CD4-positive, alpha-beta T cell (primary cell): ENCODE data around the gene PPCDC. TPM values are rescaled to one million over a fixed set of nuclear protein-coding genes. Genes with fewer than 3 reads are reported as not detected.
"Not testable (repeated sequence)": the region's sequence is repeated elsewhere in the genome, so short reads cannot be mapped to it uniquely, and the experiment has no call there.

Source experiments
- ATAC-seq: fragments of 200-7000 bp; cut with Tn5 transposase; one replicate; pipeline ENCODE4 v1.10.0; 2022; ENCODE audit warnings: mild to moderate bottlenecking; ENCODE audit not compliant: poor library complexity
- CTCF ChIA-PET: fragments of 350-600 bp; sonication (Branson Sonifier 250); formaldehyde crosslinking; loops from one replicate; lab custom pipeline; 2021; ENCODE audit warnings: antibody characterized with exemption, inconsistent platforms; lab: Charles Lee
- POLR2A ChIA-PET: fragments of 350-600 bp; sonication (Branson Sonifier 250); formaldehyde crosslinking; loops from one replicate; lab custom pipeline; 2021; ENCODE audit warnings: antibody characterized with exemption, inconsistent platforms; lab: Charles Lee
- DNase-seq, 14 experiments: peaks; one replicate each; pipeline ENCODE4 v3.0.0-alpha.2; 2013 to 2020; ENCODE audit warnings: mixed read lengths in 2 of 14
- H3K27ac ChIP-seq, 2 donors: one replicate each; pipeline versions ENCODE4 v1.5.1 to v1.7.0; 2013; ENCODE audit warnings: low read length in 2 of 2, low read depth in 1 of 2, mild to moderate bottlenecking in 1 of 2
- H3K27me3 ChIP-seq, 2 experiments: 1 replicate in 1 of 2; 2 replicates in 1 of 2; pipeline versions ENCODE4 v1.6.1 to v1.7.0; 2013; ENCODE audit warnings: low read length in 2 of 2, control low read depth in 1 of 2, mild to moderate bottlenecking in 1 of 2, moderate library complexity in 1 of 2; ENCODE audit not compliant: insufficient read depth in 2 of 2, control insufficient read depth in 1 of 2
- H3K36me3 ChIP-seq: one replicate; pipeline ENCODE4 v1.6.1; 2013; ENCODE audit warnings: low read length, control low read depth; ENCODE audit not compliant: insufficient read depth
- H3K4me1 ChIP-seq: one replicate; pipeline ENCODE4 v1.6.1; 2013; ENCODE audit warnings: low read length, control low read depth; ENCODE audit not compliant: insufficient read depth
- H3K4me3 ChIP-seq: one replicate; pipeline ENCODE4 v1.5.1; 2013; ENCODE audit warnings: mild to moderate bottlenecking, low read length, moderate library complexity
- H3K9me3 ChIP-seq, 2 experiments: 1 replicate in 1 of 2; 2 replicates in 1 of 2; pipeline versions ENCODE4 v1.6.1 to v1.7.0; 2013; ENCODE audit warnings: low read length in 2 of 2, mild to moderate bottlenecking in 2 of 2, control low read depth in 1 of 2, moderate library complexity in 1 of 2; ENCODE audit not compliant: control insufficient read depth in 1 of 2, insufficient read depth in 1 of 2
- H3K27ac Mint-ChIP-seq: one replicate; pipeline ENCODE4 v1.8.0; 2020; ENCODE audit warnings: mixed read lengths
- H3K27me3 Mint-ChIP-seq: one replicate; pipeline ENCODE4 v1.8.0; 2021; ENCODE audit warnings: mixed read lengths
- H3K36me3 Mint-ChIP-seq: one replicate; pipeline ENCODE4 v1.8.0; 2021; ENCODE audit warnings: low read depth, mixed read lengths
- H3K4me1 Mint-ChIP-seq: one replicate; pipeline ENCODE4 v1.8.0; 2021; ENCODE audit warnings: low read depth, mixed read lengths
- H3K4me3 Mint-ChIP-seq: one replicate; pipeline ENCODE4 v1.8.0; 2020; ENCODE audit warnings: mild to moderate bottlenecking, mixed read lengths
- H3K9me3 Mint-ChIP-seq: one replicate; pipeline ENCODE4 v1.8.0; 2020; ENCODE audit warnings: mixed read lengths
- intact Hi-C, 2 experiments: fragments of 100-400 bp; cut with DNase I in 1 of 2; cut with micrococcal nuclease in 1 of 2; formaldehyde crosslinking; loops; one replicate each; pipeline versions ENCODE4 v1.15.1 to v1.9.0; 2023 to 2025; cut with DNase I, micrococcal nuclease
- total RNA-seq, 174 experiments: library from RNA in 2 of 174; stranded (reverse) in 2 of 174; gene quantifications; one replicate each; pipeline ENCODE4 v1.2.3 and lab custom pipeline; 2021 to 2026
- TF ChIP-seq, protein P1 (sequence below): fragments of 200-600 bp; IDR thresholded peaks from one replicate; pipeline ENCODE4 v1.8.0; 2022; ENCODE audit warnings: antibody characterized with exemption, mild to moderate bottlenecking

Gene PPCDC
- total RNA-seq, 2 experiments from 2014 or later, result 5.5 to 5.8 TPM

DNA sequence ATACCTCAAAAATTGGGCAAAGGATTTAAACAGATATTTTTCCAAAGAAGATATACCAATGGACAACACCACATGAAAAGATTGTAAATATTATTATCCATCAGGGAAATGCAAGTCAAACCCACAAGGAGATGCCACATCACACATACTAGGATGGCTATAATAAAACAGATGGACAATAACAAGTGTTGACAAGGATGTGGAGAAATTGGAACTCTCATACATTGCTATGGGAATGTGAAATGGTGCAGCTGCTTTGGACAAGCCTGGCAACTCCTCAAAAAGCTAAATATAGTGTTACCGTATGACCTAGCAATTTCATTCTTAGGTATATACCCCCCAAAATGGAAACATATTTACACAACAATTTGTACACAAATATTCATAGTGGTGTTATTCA lies 59.3 kb downstream of the PPCDC start:
- POLR2A ChIA-PET, result no interaction called here

DNA sequence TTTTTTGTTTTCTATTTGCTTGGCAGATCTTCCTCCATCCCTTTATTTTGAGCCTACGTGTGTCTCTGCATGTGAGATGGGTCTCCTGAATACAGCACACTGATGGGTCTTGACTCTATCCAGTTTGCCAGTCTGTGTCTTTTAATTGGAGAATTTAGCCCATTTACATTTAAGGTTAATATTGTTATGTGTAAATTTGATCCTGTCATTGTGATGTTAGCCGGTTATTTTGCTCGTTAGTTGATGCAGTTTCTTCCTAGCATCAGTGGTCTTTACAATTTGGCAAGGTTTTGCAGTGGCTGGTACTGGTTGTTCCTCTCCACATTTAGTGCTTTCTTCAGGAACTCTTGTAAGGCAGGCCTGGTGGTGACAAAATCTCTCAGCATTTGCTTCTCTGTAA lies 62.3 kb downstream of the PPCDC start:
- H3K4me3 ChIP-seq, H3K27me3 ChIP-seq, H3K9me3 Mint-ChIP-seq, intact Hi-C loops, CTCF ChIA-PET, H3K9me3 ChIP-seq, H3K27ac ChIP-seq, H3K4me1 Mint-ChIP-seq, H3K27me3 Mint-ChIP-seq, H3K4me1 ChIP-seq, H3K4me3 Mint-ChIP-seq, ATAC-seq, H3K36me3 Mint-ChIP-seq, POLR2A ChIA-PET, H3K27ac Mint-ChIP-seq, H3K36me3 ChIP-seq, DNase-seq: not testable (repeated sequence)

More for the DNA sequence above, 59.3 kb downstream of the PPCDC start:
- Mint-ChIP-seq H3K9me3 (peaks cover 5% of the 10 kb centered on the region), H3K4me3 (no peak overlapping the region), H3K27ac (no peak overlapping the region), H3K4me1 (no peaks in the 10 kb centered on the region), H3K36me3 (no peaks in the 10 kb centered on the region), H3K27me3 (no peaks in the 10 kb centered on the region)
- Histone ChIP-seq H3K36me3 (no peaks in the 10 kb centered on the region), H3K27ac (no peak overlapping the region), H3K4me3 (no peak overlapping the region), H3K4me1 (no peaks in the 10 kb centered on the region), H3K27me3 (no peaks in the 10 kb centered on the region), H3K9me3 (peaks cover 0 to 8% of the 10 kb centered on the region in 2 experiments)
- TF ChIP-seq, protein P1, sequence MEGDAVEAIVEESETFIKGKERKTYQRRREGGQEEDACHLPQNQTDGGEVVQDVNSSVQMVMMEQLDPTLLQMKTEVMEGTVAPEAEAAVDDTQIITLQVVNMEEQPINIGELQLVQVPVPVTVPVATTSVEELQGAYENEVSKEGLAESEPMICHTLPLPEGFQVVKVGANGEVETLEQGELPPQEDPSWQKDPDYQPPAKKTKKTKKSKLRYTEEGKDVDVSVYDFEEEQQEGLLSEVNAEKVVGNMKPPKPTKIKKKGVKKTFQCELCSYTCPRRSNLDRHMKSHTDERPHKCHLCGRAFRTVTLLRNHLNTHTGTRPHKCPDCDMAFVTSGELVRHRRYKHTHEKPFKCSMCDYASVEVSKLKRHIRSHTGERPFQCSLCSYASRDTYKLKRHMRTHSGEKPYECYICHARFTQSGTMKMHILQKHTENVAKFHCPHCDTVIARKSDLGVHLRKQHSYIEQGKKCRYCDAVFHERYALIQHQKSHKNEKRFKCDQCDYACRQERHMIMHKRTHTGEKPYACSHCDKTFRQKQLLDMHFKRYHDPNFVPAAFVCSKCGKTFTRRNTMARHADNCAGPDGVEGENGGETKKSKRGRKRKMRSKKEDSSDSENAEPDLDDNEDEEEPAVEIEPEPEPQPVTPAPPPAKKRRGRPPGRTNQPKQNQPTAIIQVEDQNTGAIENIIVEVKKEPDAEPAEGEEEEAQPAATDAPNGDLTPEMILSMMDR, result no peak
- DNase-seq (no peak), ATAC-seq (no peak)
- intact Hi-C loops, result no loop called here
- CTCF ChIA-PET, result no interaction called here

DNA sequence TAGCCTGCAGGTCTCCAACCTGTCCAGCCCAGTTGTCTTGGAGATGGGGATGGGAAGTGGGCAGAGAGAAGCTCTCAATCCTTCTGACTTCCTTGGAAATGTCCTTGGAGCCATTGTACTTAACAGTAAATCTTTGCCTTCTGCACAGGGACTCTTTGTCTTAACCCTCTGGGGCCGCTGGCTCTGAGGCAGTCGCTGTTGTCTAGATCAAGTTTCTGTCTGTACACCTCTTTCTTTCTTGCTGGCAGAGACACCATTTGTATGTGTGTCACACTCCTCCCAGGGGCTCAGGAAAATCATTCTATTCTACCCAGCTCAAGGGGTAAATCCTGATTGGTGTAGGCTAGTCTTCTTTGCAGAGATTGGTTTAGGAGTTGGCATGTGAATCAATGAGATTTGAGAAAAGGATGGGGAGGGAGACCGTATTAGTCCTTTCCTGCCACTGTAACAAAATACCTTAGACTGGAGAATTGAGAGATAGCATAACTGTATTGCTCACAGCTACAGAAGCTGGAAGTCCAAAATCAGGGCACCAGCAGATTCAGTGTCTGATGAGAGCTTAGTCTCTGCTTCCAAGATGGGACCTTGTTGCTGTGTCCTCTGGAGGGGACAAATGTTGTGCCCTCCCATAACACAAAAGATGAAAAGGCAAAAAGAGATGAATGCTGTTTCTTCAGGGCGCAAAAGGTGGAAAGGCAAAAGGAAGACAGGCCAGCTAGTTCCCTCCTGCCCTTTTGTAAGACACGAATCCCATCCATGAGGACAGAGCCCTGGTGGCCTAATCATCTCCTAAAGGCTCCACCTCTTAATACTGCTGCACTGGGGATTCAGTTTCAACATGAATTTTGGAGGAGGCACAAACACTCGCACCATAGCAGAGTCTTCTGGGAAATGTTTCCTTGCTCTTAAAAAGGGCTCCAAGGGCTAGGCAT lies 66.3 kb downstream of the PPCDC start:
- Mint-ChIP-seq H3K27me3 (no peaks in the 10 kb centered on the region), H3K4me3 (no peak overlapping the region), H3K4me1 (no peaks in the 10 kb centered on the region), H3K36me3 (no peaks in the 10 kb centered on the region), H3K27ac (no peak overlapping the region), H3K9me3 (peaks cover 5% of the 10 kb centered on the region)
- intact Hi-C loops, result no loop called here
- H3K27me3 ChIP-seq, result no peaks in the 10 kb centered on the region
- ATAC-seq (no peak), DNase-seq (no peak)
- no peaks in the 10 kb centered on the region for H3K9me3 ChIP-seq
- H3K27ac ChIP-seq, result no peak overlapping the region
- H3K4me3 ChIP-seq, result no peak overlapping the region
- POLR2A ChIA-PET, result no interaction called here
- H3K4me1 ChIP-seq, result no peaks in the 10 kb centered on the region
- H3K36me3 ChIP-seq, result no peaks in the 10 kb centered on the region
- CTCF ChIA-PET, result no interaction called here
- TF ChIP-seq, protein P1, result no peak
